ENCODE measurements around the gene KIAA1191. TPM values are rescaled to one million over a fixed set of nuclear protein-coding genes. Genes with fewer than 3 reads are reported as not detected.

KIAA1191 gene
- total RNA-seq, 1 donor from 2014 or later: 88.0 TPM

- H3K27ac Mint-ChIP-seq: no peak overlapping the region
- peaks cover 56% of the 10 kb centered on the region for H3K36me3 Mint-ChIP-seq
- no peaks in the 10 kb centered on the region for H3K27me3 Mint-ChIP-seq
- no peaks in the 10 kb centered on the region for H3K9me3 Mint-ChIP-seq
- no peak overlapping the region for H3K4me3 Mint-ChIP-seq
- no peak for DNase-seq (ENCODE audit: extremely low spot score, unreplicated experiment)
- TF ChIP-seq, protein P1, sequence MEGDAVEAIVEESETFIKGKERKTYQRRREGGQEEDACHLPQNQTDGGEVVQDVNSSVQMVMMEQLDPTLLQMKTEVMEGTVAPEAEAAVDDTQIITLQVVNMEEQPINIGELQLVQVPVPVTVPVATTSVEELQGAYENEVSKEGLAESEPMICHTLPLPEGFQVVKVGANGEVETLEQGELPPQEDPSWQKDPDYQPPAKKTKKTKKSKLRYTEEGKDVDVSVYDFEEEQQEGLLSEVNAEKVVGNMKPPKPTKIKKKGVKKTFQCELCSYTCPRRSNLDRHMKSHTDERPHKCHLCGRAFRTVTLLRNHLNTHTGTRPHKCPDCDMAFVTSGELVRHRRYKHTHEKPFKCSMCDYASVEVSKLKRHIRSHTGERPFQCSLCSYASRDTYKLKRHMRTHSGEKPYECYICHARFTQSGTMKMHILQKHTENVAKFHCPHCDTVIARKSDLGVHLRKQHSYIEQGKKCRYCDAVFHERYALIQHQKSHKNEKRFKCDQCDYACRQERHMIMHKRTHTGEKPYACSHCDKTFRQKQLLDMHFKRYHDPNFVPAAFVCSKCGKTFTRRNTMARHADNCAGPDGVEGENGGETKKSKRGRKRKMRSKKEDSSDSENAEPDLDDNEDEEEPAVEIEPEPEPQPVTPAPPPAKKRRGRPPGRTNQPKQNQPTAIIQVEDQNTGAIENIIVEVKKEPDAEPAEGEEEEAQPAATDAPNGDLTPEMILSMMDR (conservative IDR thresholded peaks at IDR 0.05): no peak
- peaks cover 7% of the 10 kb centered on the region for H3K4me1 Mint-ChIP-seq (ENCODE audit: unreplicated experiment)
Observed at GRCh38 chr5:176350416-176350815, 11.1 kb downstream of the KIAA1191 start.

DNA sequence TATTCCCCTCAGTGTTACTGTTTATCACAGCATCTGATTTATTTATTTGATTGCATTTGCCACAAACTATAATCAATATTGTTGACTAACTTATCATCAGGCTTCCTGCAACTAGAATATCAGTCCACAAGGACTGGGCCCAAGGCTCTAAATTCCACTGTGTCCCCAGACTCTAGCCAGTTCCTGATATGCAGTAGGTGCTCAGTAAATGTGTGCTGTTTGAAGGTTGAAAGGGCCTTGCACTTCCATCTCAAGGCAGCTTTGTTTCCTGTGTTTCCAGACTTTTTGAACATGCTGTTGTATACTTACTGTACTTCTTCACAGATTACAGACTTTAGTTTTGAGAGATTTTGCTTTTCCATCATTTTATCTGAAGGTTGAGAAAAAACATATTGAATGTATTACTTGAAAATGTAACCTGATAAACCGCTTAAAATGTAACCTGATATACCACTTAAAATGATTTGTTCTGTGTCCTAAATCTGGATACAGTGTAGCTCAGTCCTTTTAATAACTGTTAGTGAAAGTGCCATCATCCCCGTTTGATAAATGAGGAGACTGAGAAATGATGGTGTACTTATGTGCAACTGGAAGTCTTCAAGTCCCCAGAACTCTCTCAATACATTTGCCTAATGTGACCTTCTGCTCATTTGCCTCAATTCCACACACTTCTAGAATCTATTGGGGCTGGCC is 18.7 kb downstream of the KIAA1191 start:
- H3K4me1 Mint-ChIP-seq (ENCODE audit: unreplicated experiment): no peaks in the 10 kb centered on the region
- H3K36me3 Mint-ChIP-seq: peaks cover 31% of the 10 kb centered on the region
- no peak overlapping the region for H3K27ac Mint-ChIP-seq
- no peaks in the 10 kb centered on the region for H3K9me3 Mint-ChIP-seq
- H3K27me3 Mint-ChIP-seq: no peaks in the 10 kb centered on the region
- DNase-seq (ENCODE audit: extremely low spot score, unreplicated experiment): no peak
- no peak overlapping the region for H3K4me3 Mint-ChIP-seq
- TF ChIP-seq, protein P1 (conservative IDR thresholded peaks at IDR 0.05): no peak

GRCh38 chr5:176342158-176342483 is 19.4 kb downstream of the KIAA1191 start:
- Mint-ChIP-seq H3K27me3 (no peaks in the 10 kb centered on the region), H3K4me3 (no peak overlapping the region), H3K9me3 (no peaks in the 10 kb centered on the region), H3K4me1 (ENCODE audit: unreplicated experiment) (no peaks in the 10 kb centered on the region), H3K36me3 (peaks cover 30% of the 10 kb centered on the region), H3K27ac (no peak overlapping the region)
- TF ChIP-seq, protein P1 (conservative IDR thresholded peaks at IDR 0.05): no peak
- no peak for DNase-seq (ENCODE audit: extremely low spot score, unreplicated experiment)

DNA sequence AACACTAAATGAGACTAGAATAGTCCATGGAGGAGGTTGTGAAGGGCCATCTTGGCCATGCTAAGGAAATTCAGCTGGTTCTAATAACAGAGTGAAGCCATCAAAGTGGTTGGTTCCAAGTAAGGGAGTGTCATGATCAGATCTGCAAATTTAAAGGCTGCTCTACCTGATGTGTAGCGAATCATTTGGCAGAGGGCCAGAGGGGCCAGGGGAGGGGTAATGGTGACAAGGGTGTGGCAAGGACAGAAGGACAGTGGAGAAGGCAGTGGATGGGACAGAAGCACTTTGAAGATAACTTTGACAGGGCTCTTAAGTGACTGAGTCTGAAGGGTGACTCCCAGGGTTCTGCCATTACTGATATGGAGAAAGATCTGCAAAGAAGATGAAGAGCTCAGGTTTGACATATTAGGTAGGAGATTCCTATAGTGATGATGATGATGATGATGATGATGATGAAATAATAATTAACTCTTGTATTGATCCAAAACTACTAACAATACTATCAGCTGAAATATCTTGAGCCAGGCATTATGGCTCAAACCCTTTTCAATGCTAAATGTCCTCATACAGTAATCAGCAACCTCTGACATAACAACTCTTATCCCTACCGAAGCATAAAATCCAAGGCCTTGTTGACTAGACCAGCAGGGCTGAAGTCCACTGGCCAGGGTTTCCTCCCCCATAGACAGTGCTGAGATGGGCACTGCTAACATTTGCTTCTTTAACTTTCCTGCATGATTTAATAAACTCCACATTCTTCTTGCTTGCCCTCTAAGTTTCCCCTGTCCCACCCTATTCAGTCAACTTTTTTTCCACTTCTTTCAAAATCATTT is 20.0 kb downstream of the KIAA1191 start:
- Mint-ChIP-seq H3K36me3 (peaks cover 28% of the 10 kb centered on the region), H3K27me3 (no peaks in the 10 kb centered on the region), H3K27ac (no peak overlapping the region), H3K9me3 (no peaks in the 10 kb centered on the region), H3K4me3 (no peak overlapping the region), H3K4me1 (ENCODE audit: unreplicated experiment) (no peaks in the 10 kb centered on the region)
- TF ChIP-seq, protein P1 (conservative IDR thresholded peaks at IDR 0.05): no peak
- DNase-seq (ENCODE audit: extremely low spot score, unreplicated experiment): no peak

DNA sequence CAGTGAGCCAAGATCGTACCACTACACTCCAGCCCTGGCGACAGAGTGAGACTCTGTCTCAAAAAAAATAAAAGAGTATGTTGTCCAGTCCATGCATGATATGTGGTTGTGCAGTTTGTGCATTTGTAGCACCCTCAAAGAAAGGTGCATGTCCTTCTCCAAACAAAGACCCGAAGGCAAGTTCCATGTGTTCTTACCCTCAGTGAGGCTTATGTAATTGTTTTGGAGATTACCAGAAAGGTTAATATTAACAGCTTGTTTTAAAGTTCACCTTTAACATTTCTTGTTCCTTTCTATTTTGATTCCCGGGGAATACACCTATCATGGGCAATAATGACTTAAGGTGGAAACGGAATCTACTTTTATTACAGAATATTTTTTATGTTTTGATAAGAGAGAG is 22.3 kb downstream of the KIAA1191 start:
- H3K27me3 Mint-ChIP-seq: no peaks in the 10 kb centered on the region
- DNase-seq (ENCODE audit: extremely low spot score, unreplicated experiment): no peak
- no peak overlapping the region for H3K27ac Mint-ChIP-seq
- no peaks in the 10 kb centered on the region for H3K4me1 Mint-ChIP-seq (ENCODE audit: unreplicated experiment)
- no peaks in the 10 kb centered on the region for H3K9me3 Mint-ChIP-seq
- TF ChIP-seq, protein P1 (conservative IDR thresholded peaks at IDR 0.05): no peak
- peaks cover 23% of the 10 kb centered on the region for H3K36me3 Mint-ChIP-seq
- H3K4me3 Mint-ChIP-seq: no peak overlapping the region
